HL-60/S4 (cell line): Measurements from ENCODE around the gene SENP2.
"Not testable (repeated sequence)": the region's sequence is repeated elsewhere in the genome, so short reads cannot be mapped to it uniquely, and the experiment has no call there.

Experiments used
- in situ Hi-C: fragments of 300-500 bp; cut with MboI; formaldehyde crosslinking; loops from 2 replicates; pipeline ENCODE4 v1.14.3; 2022; ENCODE audit warnings: low sequenced_read_pairs

SENP2 gene

GRCh38 chr3:185646382-185647133 is 60.5 kb downstream of the SENP2 start:
- in situ Hi-C loops = no loop called here

DNA sequence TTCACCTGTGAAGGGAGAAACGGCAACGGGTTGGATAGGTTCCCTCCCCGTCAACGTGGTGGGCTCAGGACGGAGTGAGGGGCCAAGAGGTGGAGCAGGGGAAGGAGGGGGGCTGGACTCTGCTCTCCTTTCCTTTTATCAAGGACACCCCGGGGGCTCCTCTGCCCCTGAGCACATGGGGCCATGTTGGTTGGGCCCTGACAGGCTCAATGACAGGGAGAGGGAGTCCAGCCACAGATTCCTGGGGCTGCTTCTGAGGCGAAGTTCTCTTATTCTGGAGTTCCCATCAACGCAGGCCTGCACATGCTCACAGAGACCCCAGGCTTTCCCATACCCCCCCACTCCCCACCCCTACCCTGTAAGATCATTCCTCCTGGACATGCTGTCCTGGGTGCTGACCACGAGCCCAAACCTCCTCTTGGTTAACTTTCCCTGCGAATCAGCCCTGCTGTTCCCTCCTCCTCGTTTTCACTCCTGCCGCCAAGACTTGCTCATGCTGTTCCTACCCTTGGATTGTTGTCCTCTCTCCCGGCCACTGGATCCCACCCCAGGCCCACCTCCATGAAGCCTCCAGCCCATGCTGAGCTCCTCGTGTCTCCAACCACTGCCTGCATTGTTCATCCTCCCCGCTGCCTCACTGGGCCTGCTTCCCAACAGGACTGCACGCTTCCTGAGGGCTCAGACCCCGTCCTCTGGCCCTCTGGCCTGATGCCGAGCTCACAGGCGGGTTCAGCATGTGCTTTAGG is 61.2 kb downstream of the SENP2 start:
- in situ Hi-C loops = no loop called here

DNA sequence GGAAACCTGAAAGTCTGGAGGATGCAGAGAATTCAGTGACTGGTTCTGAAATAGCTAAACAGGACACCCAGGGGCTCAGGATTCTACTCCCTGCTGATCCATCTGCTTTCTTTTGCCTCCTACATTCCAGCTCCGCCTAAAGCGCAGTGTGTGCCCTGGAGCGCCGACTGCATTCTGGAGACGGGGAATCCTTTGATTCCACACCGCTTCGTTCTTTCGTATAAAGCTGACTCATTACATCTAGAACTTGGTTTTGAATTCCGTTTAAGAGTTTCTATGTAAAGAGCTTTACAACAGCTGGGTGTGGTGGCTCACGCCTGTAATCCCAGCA is 61.8 kb downstream of the SENP2 start:
- in situ Hi-C loops = no loop called here

- in situ Hi-C loops = no loop called here
These were observed 62.3 kb downstream of the SENP2 start for GRCh38 chr3:185648396-185648795.

GRCh38 chr3:185649414-185649813 is 63.3 kb downstream of the SENP2 start:
- in situ Hi-C loops = no loop called here

GRCh38 chr3:185651971-185652370 is 65.9 kb downstream of the SENP2 start:
- in situ Hi-C loops = no loop called here

GRCh38 chr3:185653949-185654757 is 68.1 kb downstream of the SENP2 start:
- in situ Hi-C loops = no loop called here

GRCh38 chr3:185654758-185655145 is 68.7 kb downstream of the SENP2 start:
- in situ Hi-C loops = no loop called here

- in situ Hi-C loops = no loop called here
These were observed 69.6 kb downstream of the SENP2 start for GRCh38 chr3:185655426-185656320.

GRCh38 chr3:185656321-185656840 is 70.3 kb downstream of the SENP2 start:
- in situ Hi-C loops = no loop called here

DNA sequence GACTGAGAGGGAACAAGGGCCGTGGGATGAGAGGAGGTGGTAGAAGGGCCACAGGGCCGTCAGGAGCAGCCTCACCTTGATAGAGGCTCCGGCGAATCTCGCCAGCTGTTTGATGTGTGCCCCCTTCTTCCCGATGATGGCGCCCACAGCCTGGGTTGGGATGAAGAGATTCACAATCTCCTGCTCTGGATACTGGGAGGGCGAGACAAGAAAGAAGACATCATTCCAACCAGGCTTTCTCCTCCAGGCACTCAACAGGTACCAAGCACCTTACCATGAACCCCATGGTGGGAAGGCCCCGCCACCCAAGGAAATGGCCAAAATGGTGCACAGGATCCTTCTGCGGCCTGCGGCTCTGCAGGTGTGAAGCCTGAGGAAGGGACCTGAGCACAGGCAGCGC is 71.1 kb downstream of the SENP2 start:
- in situ Hi-C loops = no loop called here

DNA sequence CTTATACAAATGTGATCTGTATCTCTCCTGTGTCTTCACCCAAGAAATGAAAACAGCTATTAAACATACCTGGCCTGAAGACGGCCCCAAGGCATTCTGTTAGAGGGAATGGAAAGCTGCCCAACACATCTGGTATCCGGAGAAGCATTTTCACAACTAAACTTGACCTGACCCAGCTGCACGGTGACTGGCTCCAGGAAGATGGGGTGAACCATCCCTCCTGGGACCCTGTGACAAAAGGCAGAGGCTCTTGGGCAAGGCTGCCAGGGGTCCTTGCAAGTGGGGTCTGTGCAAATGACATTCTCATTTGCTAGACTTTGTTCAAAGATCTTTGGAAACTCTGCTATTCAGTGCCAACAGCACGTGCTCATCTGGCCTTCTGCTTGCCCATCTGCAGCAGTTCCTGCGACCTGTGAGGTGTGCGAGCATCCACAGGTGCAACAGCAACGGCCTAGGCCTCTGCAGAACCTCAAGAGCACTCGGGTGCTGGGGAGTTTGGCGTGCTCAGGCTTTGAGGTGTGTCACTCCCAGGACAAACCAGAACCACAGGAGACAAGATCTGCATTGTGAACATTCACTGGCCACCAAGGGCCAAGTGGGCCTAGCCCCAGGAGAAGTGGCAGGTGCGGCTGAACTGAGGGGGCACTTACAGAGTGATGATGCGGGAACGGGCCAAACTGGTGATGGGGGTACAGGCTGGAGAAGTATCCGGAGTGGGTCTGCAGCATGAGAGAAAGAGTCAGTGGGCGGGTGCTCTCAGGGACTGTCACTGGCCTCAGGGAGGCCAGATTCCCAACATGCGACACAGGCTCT is 71.8 kb downstream of the SENP2 start:
- in situ Hi-C loops = no loop called here

- in situ Hi-C loops = no loop called here
These were observed 72.4 kb downstream of the SENP2 start for GRCh38 chr3:185658504-185658912.

- in situ Hi-C loops = no loop called here
These were observed 72.8 kb downstream of the SENP2 start for GRCh38 chr3:185658943-185659342.

DNA sequence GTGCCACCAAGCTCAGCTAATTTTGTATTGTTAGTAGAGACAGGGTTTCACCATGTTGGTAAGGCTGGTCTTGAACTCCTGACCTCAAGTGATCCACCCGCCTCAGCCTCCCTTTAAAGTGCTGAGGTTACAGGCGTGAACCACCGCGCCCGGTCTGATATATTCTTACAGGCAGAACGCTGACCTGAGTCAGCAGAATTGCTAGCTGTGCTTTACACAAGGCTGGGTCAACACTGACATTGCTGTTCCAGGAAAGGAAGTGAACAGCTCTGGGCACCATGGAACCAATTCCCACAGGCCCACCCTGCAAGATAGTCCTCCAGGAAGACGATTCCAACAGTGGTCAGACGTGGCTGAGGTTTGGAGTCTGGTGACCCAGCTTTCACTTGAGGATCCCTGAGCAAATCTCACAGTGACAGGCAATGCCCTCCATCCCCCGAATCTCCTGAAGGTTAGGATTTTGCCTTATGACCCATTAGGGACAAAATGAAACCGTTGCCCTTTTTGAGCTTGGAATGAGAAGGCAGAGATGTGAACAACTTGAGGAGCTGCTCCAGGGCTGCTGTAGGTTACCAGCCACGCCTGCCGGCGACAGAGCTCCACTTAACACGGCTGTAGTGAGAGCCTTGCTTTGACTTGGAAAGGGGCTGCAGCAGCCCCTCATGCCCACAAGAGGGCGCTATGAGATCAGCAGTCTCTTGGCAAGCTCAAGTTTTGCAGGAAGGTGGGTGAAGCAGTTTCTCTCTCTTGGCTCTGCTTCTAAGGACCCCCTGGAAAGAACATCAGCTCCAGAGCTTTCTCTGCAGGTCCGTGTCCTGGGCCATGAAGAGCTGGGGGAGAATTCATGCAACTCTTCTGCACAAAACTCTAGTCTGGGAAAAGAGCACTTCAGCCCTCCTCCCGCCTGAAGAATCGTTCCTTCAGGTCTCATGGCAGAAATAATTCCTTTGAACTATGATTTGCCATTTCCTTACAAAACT is 74.1 kb downstream of the SENP2 start:
- in situ Hi-C loops = no loop called here

- in situ Hi-C loops = not testable (repeated sequence)
These were observed 75.2 kb downstream of the SENP2 start for GRCh38 chr3:185661296-185661695.

GRCh38 chr3:185661772-185662171 is 75.7 kb downstream of the SENP2 start:
- in situ Hi-C loops = no loop called here

DNA sequence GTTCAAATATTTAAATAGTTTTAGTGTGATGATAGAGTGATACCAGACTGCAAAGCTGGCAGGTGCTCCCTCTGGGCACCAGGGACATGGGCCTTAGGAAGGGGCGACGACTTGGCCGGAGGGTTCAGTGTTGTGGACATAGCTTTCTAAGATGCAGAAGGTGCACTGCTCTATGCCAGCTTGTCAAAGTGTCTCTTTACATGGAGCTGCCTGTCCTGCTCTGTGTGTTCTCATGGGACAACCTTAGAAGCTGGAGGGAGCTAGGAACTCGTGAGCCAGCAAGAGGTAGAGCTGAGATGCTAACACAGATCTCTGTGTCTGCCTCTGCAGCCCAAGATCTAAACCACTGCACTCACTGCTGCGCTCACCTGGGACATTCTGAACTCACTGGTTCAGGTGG is 77.8 kb downstream of the SENP2 start:
- in situ Hi-C loops = no loop called here
